HepG2 (cell line): ENCODE results near the gene ESRP2. TPM values are rescaled to one million over a fixed set of nuclear protein-coding genes. Genes with fewer than 3 reads are reported as not detected.

ENCODE experiments used
- POLR2A ChIP-seq, 2 experiments: IDR thresholded peaks; 2 replicates each; pipeline ENCODE4 v1.6.1; 2011; ENCODE audit warnings: low read depth in 2 of 2, low read length in 2 of 2, mild to moderate bottlenecking in 1 of 2, moderate library complexity in 1 of 2; ENCODE audit not compliant: insufficient read depth in 1 of 2
- TAF1 ChIP-seq: sonication (generic); formaldehyde crosslinking; IDR thresholded peaks from 2 replicates; pipeline ENCODE4 v1.4.0; 2020; ENCODE audit warnings: missing genetic modification reagents
- U2AF2 ChIP-seq: fragments of 200-400 bp; formaldehyde crosslinking; IDR thresholded peaks from 2 replicates; pipeline ENCODE4 v1.6.1; 2017; ENCODE audit warnings: low read depth, mild to moderate bottlenecking, low read length
- ZNF20 ChIP-seq: sonication (generic); formaldehyde crosslinking; IDR thresholded peaks from 2 replicates; pipeline ENCODE4 v1.4.0; 2020; ENCODE audit warnings: mild to moderate bottlenecking, moderate library complexity, missing genetic modification reagents
- ZNF589 ChIP-seq: sonication (generic); formaldehyde crosslinking; conservative IDR thresholded peaks from 2 replicates; pipeline ENCODE4 v1.8.0; 2022; ENCODE audit warnings: mild to moderate bottlenecking, moderate library complexity, missing genetic modification reagents
- ZNF720 ChIP-seq: sonication (generic); formaldehyde crosslinking; IDR thresholded peaks from 2 replicates; pipeline ENCODE4 v1.4.0; 2020; ENCODE audit warnings: missing genetic modification reagents
- polyA plus RNA-seq, 8 experiments: library from polyadenylated mRNA; depleted of rRNA in 3 of 8; stranded (reverse) in 7 of 8; unstranded in 1 of 8; fragments of >200 nt; fragmentation: Illumina TruSeq in 4 of 8; extraction: Trizol in 4 of 8; gene quantifications; 2 replicates each; pipeline versions ENCODE4 v1.2.1 to v1.2.3, GENCODE V29; 2011 to 2016; ENCODE audit warnings: low read depth in 4 of 8, missing spikeins in 1 of 8, mixed read lengths in 1 of 8; ENCODE audit not compliant: insufficient read depth in 1 of 8
- total RNA-seq, 5 experiments: library from RNA; depleted of rRNA; stranded (reverse); fragments of >200 nt; fragmentation: Illumina TruSeq; extraction: Trizol; gene quantifications; 2 replicates each; pipeline ENCODE4 v1.2.3, GENCODE V29; 2016; ENCODE audit warnings: low read depth in 1 of 5
- TF ChIP-seq, protein P1 (sequence below): sonication (generic); formaldehyde crosslinking; IDR thresholded peaks from 2 replicates; pipeline ENCODE4 v1.4.0; 2020; ENCODE audit warnings: missing genetic modification reagents
- TF ChIP-seq, protein P2 (sequence below): IDR thresholded peaks from 2 replicates; pipeline ENCODE4 v1.6.1; 2012; ENCODE audit warnings: low read length, improper control_type of control experiment
- TF ChIP-seq, protein P3 (sequence below): sonication (generic); formaldehyde crosslinking; IDR thresholded peaks from one replicate; pipeline ENCODE4 v1.5.1; 2020; ENCODE audit warnings: mild to moderate bottlenecking, missing genetic modification reagents; ENCODE audit errors: not compliant biosample characterization
- TF ChIP-seq, protein P4 (sequence below): sonication (generic); formaldehyde crosslinking; IDR thresholded peaks from 2 replicates; pipeline ENCODE4 v1.9.0; 2021; ENCODE audit warnings: missing genetic modification reagents, mild to moderate bottlenecking, borderline replicate concordance

The ESRP2 gene
- total and polyA plus RNA-seq, 2 of the 13 experiments (the other 11 are each of a cell fraction or from before 2014, with no cell fraction given): 21.1 to 32.4 TPM

DNA sequence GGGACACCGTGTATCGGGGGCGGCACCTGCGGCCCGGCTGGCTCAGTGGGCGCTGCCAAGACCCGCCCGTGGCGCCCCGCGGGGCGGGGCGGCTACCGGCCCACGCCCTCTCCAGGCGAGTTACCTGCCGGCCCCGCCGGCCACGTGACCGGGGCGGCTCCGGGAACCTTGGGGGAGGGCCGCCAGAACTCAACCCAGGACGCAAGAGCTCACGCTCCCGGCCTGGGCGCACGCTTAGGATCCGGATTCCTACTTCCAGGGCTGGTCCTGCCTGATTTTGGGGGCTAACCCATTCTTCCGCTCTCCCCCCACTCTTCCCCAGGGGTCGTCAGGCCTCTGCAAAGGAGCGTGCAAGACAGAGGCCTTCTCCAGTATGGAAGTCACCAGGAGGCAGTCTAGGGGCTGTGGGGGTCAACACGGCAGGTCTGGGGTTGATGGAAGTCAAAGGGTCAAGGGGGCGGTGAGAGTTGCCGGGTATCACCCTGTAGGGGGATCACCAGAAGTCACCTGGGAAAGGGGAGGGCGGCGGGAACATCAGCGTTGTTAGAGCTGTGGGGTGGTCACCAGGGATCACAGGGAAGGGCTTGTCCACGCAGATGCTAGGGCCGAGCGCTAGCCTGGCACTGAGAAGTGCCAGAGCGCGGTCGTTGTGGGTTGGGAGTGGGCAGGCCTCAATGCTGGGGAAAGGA is 354 bp upstream of the ESRP2 start (continued):
- TF ChIP-seq U2AF2 (0 out of 2 replicates have a peak, but pooled peaks have one; percentile 21), ZNF589 (CRISPR knock-in tag) (peak; percentile 72; the same call in 1 of the 2 replicates), TAF1 (CRISPR knock-in tag) (peak; percentile 73), POLR2A (IDR thresholded peaks at IDR 0.05; ENCODE audit: insufficient read depth in 1 of 2, low read depth in 2 of 2, low read length in 2 of 2) (peak in 1 of 2 experiments; percentile 70; a peak in 2 of 4 replicates), ZNF720 (no peak), ZNF20 (CRISPR knock-in tag) (peak; percentile 80; the same call in 1 of the 2 replicates)
- TF ChIP-seq, protein P1, sequence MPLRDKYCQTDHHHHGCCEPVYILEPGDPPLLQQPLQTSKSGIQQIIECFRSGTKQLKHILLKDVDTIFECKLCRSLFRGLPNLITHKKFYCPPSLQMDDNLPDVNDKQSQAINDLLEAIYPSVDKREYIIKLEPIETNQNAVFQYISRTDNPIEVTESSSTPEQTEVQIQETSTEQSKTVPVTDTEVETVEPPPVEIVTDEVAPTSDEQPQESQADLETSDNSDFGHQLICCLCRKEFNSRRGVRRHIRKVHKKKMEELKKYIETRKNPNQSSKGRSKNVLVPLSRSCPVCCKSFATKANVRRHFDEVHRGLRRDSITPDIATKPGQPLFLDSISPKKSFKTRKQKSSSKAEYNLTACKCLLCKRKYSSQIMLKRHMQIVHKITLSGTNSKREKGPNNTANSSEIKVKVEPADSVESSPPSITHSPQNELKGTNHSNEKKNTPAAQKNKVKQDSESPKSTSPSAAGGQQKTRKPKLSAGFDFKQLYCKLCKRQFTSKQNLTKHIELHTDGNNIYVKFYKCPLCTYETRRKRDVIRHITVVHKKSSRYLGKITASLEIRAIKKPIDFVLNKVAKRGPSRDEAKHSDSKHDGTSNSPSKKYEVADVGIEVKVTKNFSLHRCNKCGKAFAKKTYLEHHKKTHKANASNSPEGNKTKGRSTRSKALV (CRISPR knock-in tag): no peak; the same call in none of the 2 replicates
- TF ChIP-seq, protein P2, sequence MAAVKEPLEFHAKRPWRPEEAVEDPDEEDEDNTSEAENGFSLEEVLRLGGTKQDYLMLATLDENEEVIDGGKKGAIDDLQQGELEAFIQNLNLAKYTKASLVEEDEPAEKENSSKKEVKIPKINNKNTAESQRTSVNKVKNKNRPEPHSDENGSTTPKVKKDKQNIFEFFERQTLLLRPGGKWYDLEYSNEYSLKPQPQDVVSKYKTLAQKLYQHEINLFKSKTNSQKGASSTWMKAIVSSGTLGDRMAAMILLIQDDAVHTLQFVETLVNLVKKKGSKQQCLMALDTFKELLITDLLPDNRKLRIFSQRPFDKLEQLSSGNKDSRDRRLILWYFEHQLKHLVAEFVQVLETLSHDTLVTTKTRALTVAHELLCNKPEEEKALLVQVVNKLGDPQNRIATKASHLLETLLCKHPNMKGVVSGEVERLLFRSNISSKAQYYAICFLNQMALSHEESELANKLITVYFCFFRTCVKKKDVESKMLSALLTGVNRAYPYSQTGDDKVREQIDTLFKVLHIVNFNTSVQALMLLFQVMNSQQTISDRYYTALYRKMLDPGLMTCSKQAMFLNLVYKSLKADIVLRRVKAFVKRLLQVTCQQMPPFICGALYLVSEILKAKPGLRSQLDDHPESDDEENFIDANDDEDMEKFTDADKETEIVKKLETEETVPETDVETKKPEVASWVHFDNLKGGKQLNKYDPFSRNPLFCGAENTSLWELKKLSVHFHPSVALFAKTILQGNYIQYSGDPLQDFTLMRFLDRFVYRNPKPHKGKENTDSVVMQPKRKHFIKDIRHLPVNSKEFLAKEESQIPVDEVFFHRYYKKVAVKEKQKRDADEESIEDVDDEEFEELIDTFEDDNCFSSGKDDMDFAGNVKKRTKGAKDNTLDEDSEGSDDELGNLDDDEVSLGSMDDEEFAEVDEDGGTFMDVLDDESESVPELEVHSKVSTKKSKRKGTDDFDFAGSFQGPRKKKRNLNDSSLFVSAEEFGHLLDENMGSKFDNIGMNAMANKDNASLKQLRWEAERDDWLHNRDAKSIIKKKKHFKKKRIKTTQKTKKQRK: no peak
- TF ChIP-seq, protein P3, sequence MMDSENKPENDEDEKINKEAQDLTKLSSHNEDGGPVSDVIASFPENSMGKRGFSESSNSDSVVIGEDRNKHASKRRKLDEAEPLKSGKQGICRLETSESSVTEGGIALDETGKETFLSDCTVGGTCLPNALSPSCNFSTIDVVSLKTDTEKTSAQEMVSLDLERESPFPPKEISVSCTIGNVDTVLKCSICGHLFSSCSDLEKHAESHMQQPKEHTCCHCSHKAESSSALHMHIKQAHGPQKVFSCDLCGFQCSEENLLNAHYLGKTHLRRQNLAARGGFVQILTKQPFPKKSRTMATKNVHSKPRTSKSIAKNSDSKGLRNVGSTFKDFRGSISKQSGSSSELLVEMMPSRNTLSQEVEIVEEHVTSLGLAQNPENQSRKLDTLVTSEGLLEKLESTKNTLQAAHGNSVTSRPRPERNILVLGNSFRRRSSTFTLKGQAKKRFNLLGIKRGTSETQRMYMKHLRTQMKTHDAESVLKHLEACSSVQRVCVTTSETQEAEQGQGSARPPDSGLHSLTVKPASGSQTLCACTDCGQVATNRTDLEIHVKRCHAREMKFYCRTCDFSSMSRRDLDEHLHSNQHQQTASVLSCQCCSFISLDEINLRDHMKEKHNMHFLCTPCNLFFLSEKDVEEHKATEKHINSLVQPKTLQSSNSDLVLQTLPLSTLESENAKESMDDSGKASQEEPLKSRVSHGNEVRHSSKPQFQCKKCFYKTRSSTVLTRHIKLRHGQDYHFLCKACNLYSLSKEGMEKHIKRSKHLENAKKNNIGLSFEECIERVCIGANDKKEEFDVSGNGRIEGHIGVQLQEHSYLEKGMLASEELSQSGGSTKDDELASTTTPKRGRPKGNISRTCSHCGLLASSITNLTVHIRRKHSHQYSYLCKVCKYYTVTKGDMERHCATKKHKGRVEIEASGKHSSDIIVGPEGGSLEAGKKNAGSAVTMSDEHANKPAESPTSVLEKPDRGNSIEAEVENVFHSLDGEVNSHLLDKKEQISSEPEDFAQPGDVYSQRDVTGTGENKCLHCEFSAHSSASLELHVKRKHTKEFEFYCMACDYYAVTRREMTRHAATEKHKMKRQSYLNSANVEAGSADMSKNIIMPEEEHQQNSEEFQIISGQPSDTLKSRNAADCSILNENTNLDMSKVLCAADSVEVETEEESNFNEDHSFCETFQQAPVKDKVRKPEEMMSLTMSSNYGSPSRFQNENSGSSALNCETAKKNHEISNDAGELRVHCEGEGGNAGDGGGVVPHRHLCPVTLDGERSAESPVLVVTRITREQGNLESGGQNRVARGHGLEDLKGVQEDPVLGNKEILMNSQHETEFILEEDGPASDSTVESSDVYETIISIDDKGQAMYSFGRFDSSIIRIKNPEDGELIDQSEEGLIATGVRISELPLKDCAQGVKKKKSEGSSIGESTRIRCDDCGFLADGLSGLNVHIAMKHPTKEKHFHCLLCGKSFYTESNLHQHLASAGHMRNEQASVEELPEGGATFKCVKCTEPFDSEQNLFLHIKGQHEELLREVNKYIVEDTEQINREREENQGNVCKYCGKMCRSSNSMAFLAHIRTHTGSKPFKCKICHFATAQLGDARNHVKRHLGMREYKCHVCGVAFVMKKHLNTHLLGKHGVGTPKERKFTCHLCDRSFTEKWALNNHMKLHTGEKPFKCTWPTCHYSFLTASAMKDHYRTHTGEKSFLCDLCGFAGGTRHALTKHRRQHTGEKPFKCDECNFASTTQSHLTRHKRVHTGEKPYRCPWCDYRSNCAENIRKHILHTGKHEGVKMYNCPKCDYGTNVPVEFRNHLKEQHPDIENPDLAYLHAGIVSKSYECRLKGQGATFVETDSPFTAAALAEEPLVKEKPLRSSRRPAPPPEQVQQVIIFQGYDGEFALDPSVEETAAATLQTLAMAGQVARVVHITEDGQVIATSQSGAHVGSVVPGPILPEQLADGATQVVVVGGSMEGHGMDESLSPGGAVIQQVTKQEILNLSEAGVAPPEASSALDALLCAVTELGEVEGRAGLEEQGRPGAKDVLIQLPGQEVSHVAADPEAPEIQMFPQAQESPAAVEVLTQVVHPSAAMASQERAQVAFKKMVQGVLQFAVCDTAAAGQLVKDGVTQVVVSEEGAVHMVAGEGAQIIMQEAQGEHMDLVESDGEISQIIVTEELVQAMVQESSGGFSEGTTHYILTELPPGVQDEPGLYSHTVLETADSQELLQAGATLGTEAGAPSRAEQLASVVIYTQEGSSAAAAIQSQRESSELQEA: no peak
- TF ChIP-seq, protein P4, sequence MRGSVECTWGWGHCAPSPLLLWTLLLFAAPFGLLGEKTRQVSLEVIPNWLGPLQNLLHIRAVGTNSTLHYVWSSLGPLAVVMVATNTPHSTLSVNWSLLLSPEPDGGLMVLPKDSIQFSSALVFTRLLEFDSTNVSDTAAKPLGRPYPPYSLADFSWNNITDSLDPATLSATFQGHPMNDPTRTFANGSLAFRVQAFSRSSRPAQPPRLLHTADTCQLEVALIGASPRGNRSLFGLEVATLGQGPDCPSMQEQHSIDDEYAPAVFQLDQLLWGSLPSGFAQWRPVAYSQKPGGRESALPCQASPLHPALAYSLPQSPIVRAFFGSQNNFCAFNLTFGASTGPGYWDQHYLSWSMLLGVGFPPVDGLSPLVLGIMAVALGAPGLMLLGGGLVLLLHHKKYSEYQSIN (CRISPR knock-in tag): no peak
